LNCAP (cell line): ENCODE measurements around the gene NOD1.

Experiments used
- CTCF ChIP-seq: fragments of 450-650 bp; IDR thresholded peaks from 2 replicates; pipeline ENCODE4 v1.5.1; 2017; ENCODE audit warnings: mild to moderate bottlenecking

NOD1 gene

DNA sequence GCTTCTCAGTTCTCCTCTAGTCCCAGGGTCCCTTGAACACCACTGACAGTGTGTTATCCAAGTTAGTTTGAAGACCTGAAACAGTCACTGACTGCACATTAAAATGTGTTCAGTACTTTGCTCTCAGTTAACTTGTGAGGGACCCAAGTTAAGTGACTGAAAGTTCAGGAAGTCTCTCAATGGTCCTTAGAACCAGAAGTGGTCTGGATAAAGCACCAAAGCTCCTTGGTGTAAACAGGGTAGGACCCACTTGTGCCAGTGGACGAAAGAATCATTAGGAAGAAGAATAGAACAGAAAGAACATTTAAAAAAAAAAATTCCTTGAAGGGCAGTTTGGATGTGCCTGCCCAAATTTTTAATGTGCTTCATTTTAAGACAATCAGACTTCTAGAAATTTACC lies 45.1 kb downstream of the NOD1 start:
- no peak for TF ChIP-seq CTCF

GRCh38 chr7:30433082-30433481 lies 45.5 kb downstream of the NOD1 start:
- TF ChIP-seq CTCF: no peak

DNA sequence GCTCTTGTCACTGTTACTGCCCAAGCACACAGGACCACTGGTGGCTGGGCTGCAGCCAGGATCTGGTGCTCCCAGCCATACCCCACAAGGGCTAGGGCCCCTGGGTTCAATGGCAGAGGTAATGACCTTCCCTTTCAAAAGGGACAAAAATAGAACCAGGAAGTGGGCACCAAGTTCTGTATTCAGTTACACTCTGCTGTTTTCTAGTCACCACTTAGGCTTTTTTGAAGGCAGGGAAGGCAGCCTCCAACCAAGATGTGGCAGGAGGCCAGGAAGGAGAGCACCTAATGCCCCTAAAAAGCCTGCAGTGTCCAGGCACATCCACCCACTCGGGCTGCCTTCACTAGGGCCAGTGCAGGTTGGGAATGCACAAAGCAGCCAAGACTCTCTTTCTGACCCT lies 47.8 kb downstream of the NOD1 start:
- no peak for TF ChIP-seq CTCF

DNA sequence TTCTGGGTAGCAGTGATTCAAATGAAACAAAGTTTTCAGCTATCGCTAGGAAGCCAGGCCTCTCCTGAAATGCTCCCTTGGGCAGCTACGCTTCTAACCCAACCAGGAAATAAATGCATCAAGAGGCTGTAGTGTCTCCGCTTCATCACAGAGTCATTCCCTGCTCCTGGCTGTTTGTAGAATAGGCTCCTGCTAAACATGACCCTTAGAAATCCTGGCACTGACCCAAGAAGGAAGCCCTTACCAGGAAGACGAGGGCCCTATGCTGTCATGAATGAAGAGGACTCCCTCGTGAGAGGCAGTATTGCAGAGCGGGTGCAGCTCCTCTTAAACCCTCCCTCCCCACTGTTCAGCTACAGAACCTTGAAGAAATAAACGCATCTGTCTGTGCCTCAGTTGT lies 48.3 kb downstream of the NOD1 start:
- TF ChIP-seq CTCF: no peak

DNA sequence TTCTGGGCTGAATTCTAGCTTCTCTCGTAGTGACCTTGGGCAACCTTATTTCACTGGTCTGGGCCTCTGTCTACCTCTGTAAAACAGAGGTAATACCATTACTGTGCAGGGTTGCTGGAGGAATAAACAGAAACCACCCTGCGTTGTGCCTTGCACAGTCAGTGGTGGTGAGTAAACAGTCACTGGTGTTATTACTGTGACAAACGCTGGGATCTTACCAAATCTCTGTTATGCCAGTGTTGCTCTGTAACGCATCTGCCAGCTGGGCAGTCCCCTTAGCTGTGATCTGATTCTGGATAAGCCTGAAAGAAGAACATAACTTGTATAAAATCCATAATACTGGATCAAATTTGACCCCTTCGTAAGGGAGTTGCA lies 49.4 kb downstream of the NOD1 start:
- no peak for TF ChIP-seq CTCF

- no peak for TF ChIP-seq CTCF
Observed at GRCh38 chr7:30428246-30429155, 50.1 kb downstream of the NOD1 start.

GRCh38 chr7:30427296-30428070 lies 51.1 kb downstream of the NOD1 start:
- no peak for TF ChIP-seq CTCF
